ENCODE results near the gene SLC49A4.

GRCh38 chr3:122793568-122794416, 1.1 kb upstream of the SLC49A4 start, which contains the start of gene HSPBAP1:
- TF ChIP-seq CTCF (IDR thresholded peaks at IDR 0.05; ENCODE audit: low read length): no peak
- no peak for TF ChIP-seq EZH2 (IDR thresholded peaks at IDR 0.05; ENCODE audit: borderline replicate concordance, low read length)
